Keratinocyte (primary cell): Measurements from ENCODE around the gene TMPRSS13. TPM values are rescaled to one million over a fixed set of nuclear protein-coding genes. Genes with fewer than 3 reads are reported as not detected.

Experiments
- DNase-seq: peaks from one replicate; pipeline ENCODE4 v3.0.0-alpha.2; 2011; ENCODE audit warnings: low read depth, missing footprints, low spot score
- FAIRE-seq: peaks from 2 replicates; lab custom pipeline; 2011; peaks lifted over from hg19 to GRCh38; lab: Jason Lieb, UNC
- H2AFZ ChIP-seq: 2 replicates; pipeline ENCODE4 v1.6.0; 2012; ENCODE audit warnings: low read length, control low read depth, inconsistent platforms; ENCODE audit not compliant: control insufficient read depth
- H3K27ac ChIP-seq: 2 replicates; pipeline ENCODE4 v1.5.1; 2011; ENCODE audit warnings: low read length; ENCODE audit not compliant: control insufficient read depth, insufficient read depth
- H3K27me3 ChIP-seq: 3 replicates; pipeline ENCODE4 v1.6.0; 2011; ENCODE audit warnings: low read length; ENCODE audit not compliant: control insufficient read depth, insufficient read depth; ENCODE audit errors: extremely low read depth
- H3K36me3 ChIP-seq, 2 experiments: 2 replicates in 1 of 2; 3 replicates in 1 of 2; pipeline ENCODE4 v1.5.1; 2011; ENCODE audit warnings: low read length in 2 of 2, mild to moderate bottlenecking in 1 of 2; ENCODE audit not compliant: control insufficient read depth in 2 of 2, insufficient read depth in 2 of 2; ENCODE audit errors: extremely low read depth in 1 of 2
- H3K4me1 ChIP-seq: 3 replicates; pipeline ENCODE4 v1.5.1; 2011; ENCODE audit warnings: low read length; ENCODE audit not compliant: control insufficient read depth, insufficient read depth; ENCODE audit errors: extremely low read depth
- H3K4me2 ChIP-seq: 3 replicates; pipeline ENCODE4 v1.6.0; 2011; ENCODE audit warnings: low read depth, low read length; ENCODE audit not compliant: control insufficient read depth, insufficient read depth; ENCODE audit errors: extremely low read depth
- H3K4me3 ChIP-seq, 3 experiments: fragments of 200-600 bp in 1 of 3; sonication (generic) in 1 of 3; 2 replicates in 2 of 3; 3 replicates in 1 of 3; pipeline ENCODE4 v1.5.1; 2011 to 2016; ENCODE audit warnings: low read length in 3 of 3, mild to moderate bottlenecking in 3 of 3, control low read depth in 2 of 3, inconsistent platforms in 1 of 3, low read depth in 1 of 3, mixed read lengths in 1 of 3, mixed run types in 1 of 3, moderate library complexity in 1 of 3; ENCODE audit not compliant: control insufficient read depth in 2 of 3, insufficient read depth in 2 of 3; ENCODE audit errors: extremely low read depth in 1 of 3
- H3K79me2 ChIP-seq: 2 replicates; pipeline ENCODE4 v1.6.0; 2012; ENCODE audit warnings: low read length; ENCODE audit not compliant: control insufficient read depth, insufficient read depth
- H3K9ac ChIP-seq: 3 replicates; pipeline ENCODE4 v1.6.0; 2011; ENCODE audit warnings: low read length; ENCODE audit not compliant: control insufficient read depth, insufficient read depth; ENCODE audit errors: extremely low read depth
- H3K9me1 ChIP-seq: 3 replicates; pipeline ENCODE4 v1.6.0; 2011; ENCODE audit warnings: low read length; ENCODE audit not compliant: control insufficient read depth, insufficient read depth; ENCODE audit errors: extremely low read depth
- H3K9me3 ChIP-seq: 2 replicates; pipeline ENCODE4 v1.5.1; 2012; ENCODE audit warnings: low read depth, low read length; ENCODE audit not compliant: control insufficient read depth
- H4K20me1 ChIP-seq: 3 replicates; pipeline ENCODE4 v1.6.0; 2011; ENCODE audit warnings: low read length; ENCODE audit not compliant: control insufficient read depth, insufficient read depth; ENCODE audit errors: extremely low read depth
- EZH2 ChIP-seq: IDR thresholded peaks from one replicate; pipeline ENCODE4 v1.6.1; 2012; ENCODE audit warnings: inconsistent platforms, mild to moderate bottlenecking, low read length, moderate library complexity
- dilution Hi-C: fragments of 300-500 bp; cut with MboI; formaldehyde crosslinking; loops from one replicate; pipeline ENCODE4 v1.7.0; 2020; ENCODE audit warnings: low sequenced_read_pairs; ENCODE audit not compliant: extremely low pct_ligation_motif_present
- polyA plus RNA-seq, 5 experiments: library from polyadenylated mRNA; depleted of rRNA in 3 of 5; stranded (reverse) in 3 of 5; stranded (forward) in 1 of 5; unstranded in 1 of 5; fragments of >200 nt; gene quantifications; 1 replicate in 1 of 5; 2 replicates in 3 of 5; 3 replicates in 1 of 5; pipeline versions ENCODE4 v1.2.1 to v1.2.3, GENCODE V29; 2011 to 2012; ENCODE audit warnings: missing spikeins in 2 of 5, low read depth in 1 of 5, low replicate concordance in 1 of 5
- TF ChIP-seq, protein P1 (sequence below), 3 experiments: IDR thresholded peaks in 1 of 3; conservative IDR thresholded peaks in 1 of 3; optimal IDR thresholded peaks in 1 of 3; 2 replicates in 2 of 3; 3 replicates in 1 of 3; pipeline versions ENCODE3 to v1.5.1; 2011; ENCODE audit warnings: low read length in 3 of 3, mild to moderate bottlenecking in 3 of 3, moderate library complexity in 2 of 3, control low read depth in 1 of 3, inconsistent platforms in 1 of 3; ENCODE audit not compliant: insufficient read depth in 2 of 3; ENCODE audit errors: extremely low read depth in 1 of 3

The TMPRSS13 gene
- polyA plus RNA-seq, 1 donor (not counting 4 experiments of a cell fraction or from before 2014, with no cell fraction given) = 1.8 TPM

DNA sequence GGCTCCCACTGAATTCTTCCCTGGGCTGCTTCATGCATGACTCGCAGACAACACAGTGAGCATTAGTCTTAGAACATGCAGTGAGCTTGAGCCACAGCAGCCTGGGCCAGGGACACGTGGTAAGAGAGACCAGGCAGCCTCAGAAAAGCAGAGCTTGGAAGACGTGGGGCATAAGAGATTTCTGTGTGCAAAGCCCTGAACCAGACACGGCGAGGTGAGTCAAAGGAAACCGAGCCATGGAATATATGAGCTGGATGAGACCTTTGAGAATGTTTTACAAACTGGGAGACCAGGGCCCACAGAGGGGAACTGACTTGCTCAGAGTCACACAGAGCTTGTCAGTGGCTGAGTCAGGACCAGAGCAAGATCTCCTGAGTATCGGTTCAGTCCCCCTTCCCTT lies 44.2 kb downstream of the TMPRSS13 start:
- peaks cover 5% of the 10 kb centered on the region for H3K4me1 ChIP-seq

DNA sequence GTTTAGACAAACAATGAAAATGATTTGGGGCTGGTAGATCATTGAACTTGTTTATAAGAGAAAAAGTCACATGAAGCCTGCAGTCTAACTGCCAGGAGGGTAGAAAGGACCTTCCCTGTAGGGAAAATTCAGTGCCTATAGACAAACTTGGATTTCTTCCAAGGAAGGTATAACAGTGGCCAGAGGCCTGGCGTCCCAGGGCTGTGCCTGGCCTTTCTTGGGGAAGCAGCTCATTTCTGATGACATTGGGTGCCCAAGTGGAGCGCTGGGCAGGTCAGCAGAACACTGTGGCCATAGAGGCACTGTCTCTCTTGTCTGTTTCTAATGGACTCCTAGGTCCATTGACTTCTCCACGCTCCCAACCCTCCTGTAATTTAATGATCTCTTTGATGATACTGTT lies 46.1 kb downstream of the TMPRSS13 start:
- H3K79me2 ChIP-seq = no peaks in the 10 kb centered on the region
- DNase-seq (no peak), FAIRE-seq (no peak)
- peaks cover 5% of the 10 kb centered on the region for H3K4me1 ChIP-seq
- no peak overlapping the region for H3K4me3 ChIP-seq
- H3K27me3 ChIP-seq = peaks cover 41% of the 10 kb centered on the region
- H3K4me2 ChIP-seq = no peak overlapping the region
- TF ChIP-seq, protein P1, sequence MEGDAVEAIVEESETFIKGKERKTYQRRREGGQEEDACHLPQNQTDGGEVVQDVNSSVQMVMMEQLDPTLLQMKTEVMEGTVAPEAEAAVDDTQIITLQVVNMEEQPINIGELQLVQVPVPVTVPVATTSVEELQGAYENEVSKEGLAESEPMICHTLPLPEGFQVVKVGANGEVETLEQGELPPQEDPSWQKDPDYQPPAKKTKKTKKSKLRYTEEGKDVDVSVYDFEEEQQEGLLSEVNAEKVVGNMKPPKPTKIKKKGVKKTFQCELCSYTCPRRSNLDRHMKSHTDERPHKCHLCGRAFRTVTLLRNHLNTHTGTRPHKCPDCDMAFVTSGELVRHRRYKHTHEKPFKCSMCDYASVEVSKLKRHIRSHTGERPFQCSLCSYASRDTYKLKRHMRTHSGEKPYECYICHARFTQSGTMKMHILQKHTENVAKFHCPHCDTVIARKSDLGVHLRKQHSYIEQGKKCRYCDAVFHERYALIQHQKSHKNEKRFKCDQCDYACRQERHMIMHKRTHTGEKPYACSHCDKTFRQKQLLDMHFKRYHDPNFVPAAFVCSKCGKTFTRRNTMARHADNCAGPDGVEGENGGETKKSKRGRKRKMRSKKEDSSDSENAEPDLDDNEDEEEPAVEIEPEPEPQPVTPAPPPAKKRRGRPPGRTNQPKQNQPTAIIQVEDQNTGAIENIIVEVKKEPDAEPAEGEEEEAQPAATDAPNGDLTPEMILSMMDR (optimal IDR thresholded peaks at IDR 0.05 in 1 of 3, IDR thresholded peaks at IDR 0.05 in 1 of 3, conservative IDR thresholded peaks at IDR 0.05 in 1 of 3; ENCODE audit: extremely low read depth in 1 of 3, insufficient read depth in 2 of 3, low read length in 3 of 3) = no peak
- TF ChIP-seq EZH2 = no peak
- no peak overlapping the region for H2AFZ ChIP-seq
- H3K9me3 ChIP-seq = no peaks in the 10 kb centered on the region
- no peaks in the 10 kb centered on the region for H3K9me1 ChIP-seq
- H3K36me3 ChIP-seq = no peaks in the 10 kb centered on the region
- no peaks in the 10 kb centered on the region for H4K20me1 ChIP-seq
- H3K27ac ChIP-seq = no peak overlapping the region
- dilution Hi-C loops = no loop called here
- no peak overlapping the region for H3K9ac ChIP-seq

More for the DNA sequence above, 44.2 kb downstream of the TMPRSS13 start:
- H3K9me3 ChIP-seq = no peaks in the 10 kb centered on the region
- no peaks in the 10 kb centered on the region for H3K9me1 ChIP-seq
- dilution Hi-C loops = no loop called here
- H3K4me3 ChIP-seq = no peak overlapping the region
- H3K36me3 ChIP-seq = no peaks in the 10 kb centered on the region
- no peak overlapping the region for H2AFZ ChIP-seq
- H3K27me3 ChIP-seq = peaks cover 24% of the 10 kb centered on the region
- FAIRE-seq (no peak), DNase-seq (no peak)
- TF ChIP-seq EZH2 = no peak
- TF ChIP-seq, protein P1 (optimal IDR thresholded peaks at IDR 0.05 in 1 of 3, IDR thresholded peaks at IDR 0.05 in 1 of 3, conservative IDR thresholded peaks at IDR 0.05 in 1 of 3; ENCODE audit: extremely low read depth in 1 of 3, insufficient read depth in 2 of 3, low read length in 3 of 3) = no peak
- no peak overlapping the region for H3K4me2 ChIP-seq
- H3K9ac ChIP-seq = no peak overlapping the region
- H3K27ac ChIP-seq = no peak overlapping the region
- no peaks in the 10 kb centered on the region for H4K20me1 ChIP-seq
- H3K79me2 ChIP-seq = no peaks in the 10 kb centered on the region
